NCI-H510A (cell line): ENCODE measurements around the gene COPE.
"Not testable (repeated sequence)": the region's sequence is repeated elsewhere in the genome, so short reads cannot be mapped to it uniquely, and the experiment has no call there.

Experiments used
- DNase-seq: peaks from one replicate; lab custom pipeline; 2025; lab: John Stamatoyannopoulos, UW

The COPE gene

DNA sequence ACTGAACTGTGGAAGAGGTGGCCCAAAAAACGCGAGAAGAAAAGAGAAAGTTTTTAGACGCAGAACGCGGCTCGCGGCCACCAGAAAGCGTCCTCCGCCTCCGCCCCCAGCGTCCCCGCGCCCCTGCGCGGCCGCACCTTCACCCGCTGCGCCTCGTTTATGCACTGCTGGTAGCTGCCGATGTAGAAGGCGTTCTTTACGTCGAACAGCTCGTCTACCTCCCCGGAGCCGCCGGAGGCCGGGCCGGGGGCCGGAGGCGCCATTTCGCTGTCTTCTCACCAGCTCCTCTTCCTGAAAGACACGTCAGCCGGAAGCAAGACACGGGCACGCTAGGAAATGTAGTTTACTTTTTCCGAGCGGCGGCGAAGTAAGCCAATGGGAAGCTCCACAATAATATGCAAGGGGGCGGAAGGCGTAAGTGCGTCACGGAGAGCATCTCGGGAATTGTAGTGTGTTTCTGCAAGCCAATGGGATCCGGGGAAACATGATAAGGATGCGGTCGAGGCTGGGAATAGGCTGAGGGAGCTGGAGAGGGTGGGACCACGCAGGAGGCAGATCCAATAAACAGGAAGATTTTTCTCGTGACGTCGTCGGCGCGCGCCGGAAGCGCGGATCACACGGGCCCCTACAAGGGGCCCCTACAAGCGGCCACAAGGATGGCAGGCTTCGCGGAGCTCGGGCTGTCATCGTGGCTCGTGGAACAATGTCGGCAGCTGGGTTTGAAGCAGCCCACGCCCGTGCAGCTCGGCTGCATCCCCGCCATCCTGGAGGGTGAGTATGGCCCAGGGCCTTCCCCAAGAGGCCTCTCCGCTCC lies at the start of gene COPE, which contains the start of gene DDX49:
Gene COPE, minus strand, starts transcription at position 302 of the 814 bp plus-strand sequence. Its CDS starts 39 bp downstream, at position 263.
Gene DDX49, plus strand, starts transcription at position 630 of the 814 bp plus-strand sequence. Its CDS starts 27 bp downstream, at position 657.
- peak; percentile 99 for DNase-seq

- no peak for DNase-seq
Measured at GRCh38 chr19:18967358-18968146, 48.4 kb upstream of the COPE start.

GRCh38 chr19:18966307-18966706 lies 47.1 kb upstream of the COPE start:
- DNase-seq: no peak

DNA sequence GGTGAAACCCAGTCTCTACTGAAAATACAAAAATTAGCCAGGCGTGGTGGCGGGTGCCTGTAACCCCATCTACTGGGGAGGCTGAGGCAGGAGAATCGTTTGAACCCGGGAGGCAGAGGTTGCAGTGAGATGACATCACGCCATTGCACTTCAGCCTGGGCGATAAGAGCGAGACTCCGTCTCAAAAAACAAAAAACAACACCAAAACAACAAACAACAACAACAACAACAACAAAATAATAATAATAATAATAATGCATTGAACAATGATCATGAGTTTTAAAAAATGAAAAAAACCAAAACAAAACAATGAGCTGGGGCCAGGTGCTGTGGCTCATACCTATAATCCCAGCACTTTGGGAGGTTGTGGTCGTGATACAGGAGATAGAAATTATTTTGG lies 44.9 kb upstream of the COPE start:
- no peak for DNase-seq

- DNase-seq: peak; percentile 44
Measured at GRCh38 chr19:18961767-18962620, 42.8 kb upstream of the COPE start.

DNA sequence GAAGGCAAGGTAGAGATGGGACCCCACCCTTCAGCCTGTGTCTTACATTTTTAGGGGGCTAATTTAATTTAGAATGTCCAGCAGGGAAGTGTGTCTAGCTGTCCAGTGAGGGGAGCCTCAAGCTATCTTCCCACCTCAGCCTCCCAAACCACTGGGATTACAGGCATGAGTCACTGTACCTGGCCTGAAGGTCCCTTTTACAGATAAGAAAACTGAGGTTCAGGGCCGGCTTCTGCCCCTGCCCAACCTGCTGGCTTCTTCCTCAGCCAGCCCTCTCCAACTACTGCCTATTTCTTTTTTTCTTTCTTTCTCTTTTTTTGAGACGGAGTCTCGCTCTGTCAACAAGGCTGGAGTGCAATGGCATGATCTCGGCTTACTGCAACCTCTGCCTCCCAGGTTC lies 41.2 kb upstream of the COPE start:
- no peak for DNase-seq

DNA sequence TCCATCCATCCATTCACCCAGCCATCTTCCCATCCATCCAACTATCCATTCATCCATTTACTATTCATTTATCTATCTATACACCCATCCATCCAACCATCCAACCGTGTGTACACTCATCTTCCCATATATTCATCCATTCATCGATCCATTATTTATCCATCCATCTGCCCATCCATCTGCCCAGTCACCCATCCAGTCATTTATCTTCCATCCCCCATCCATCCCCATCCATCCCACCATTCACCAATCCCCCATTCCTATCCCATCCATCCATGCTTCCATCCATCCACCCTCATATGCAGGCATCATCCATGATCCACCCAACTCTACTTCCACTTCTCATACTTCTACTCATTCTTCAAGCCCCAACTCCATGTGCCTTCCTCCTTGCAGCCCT lies 35.9 kb upstream of the COPE start:
- no peak for DNase-seq

DNA sequence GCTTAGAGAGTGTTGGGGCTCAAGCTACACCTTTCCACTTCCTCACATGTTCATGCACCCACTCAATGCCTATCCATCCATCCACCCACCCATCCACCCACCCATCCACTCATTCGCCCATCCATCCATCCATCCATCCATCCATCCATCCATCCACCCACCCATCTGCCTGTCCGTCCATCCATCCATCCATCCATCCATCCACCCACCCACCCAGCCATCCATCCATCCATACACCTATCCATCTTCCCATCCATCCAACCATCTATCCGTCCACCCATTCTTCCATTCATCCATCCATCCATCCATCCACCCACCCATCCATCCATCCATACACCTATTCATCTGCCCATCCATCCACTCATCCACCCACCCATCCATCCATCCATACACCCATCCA lies 34.9 kb upstream of the COPE start:
- DNase-seq: no peak

DNA sequence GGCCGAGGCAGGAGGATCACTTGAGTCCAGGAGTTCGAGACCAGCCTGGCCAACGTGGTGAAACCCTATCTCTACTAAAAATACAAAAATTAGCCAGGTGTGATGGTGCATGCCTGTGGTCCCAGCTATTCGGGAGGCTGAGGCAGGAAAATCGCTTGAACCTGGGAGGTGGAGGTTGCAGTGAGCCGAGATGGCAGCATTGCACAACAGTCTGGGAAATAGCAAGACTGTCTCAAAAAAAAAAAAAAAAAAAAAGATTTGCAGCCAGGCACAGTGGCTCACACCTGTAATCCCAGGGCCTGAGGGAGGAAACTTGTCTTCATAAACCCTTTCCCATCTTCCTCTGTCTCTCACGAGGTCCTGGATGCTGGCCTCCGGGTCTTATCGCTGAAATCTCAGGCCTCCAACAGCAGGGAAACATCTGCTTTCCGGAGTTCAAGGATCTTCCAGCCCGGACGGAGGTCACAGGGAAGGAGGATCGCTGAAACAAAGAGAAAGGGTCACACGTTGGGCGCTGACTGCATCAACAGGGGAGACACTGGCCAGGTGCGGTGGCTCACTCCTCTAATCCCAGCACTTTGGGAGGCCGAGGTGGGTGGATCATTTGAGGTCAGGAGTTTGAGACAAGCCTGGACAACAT lies 33.3 kb upstream of the COPE start:
- DNase-seq: not testable (repeated sequence)

DNA sequence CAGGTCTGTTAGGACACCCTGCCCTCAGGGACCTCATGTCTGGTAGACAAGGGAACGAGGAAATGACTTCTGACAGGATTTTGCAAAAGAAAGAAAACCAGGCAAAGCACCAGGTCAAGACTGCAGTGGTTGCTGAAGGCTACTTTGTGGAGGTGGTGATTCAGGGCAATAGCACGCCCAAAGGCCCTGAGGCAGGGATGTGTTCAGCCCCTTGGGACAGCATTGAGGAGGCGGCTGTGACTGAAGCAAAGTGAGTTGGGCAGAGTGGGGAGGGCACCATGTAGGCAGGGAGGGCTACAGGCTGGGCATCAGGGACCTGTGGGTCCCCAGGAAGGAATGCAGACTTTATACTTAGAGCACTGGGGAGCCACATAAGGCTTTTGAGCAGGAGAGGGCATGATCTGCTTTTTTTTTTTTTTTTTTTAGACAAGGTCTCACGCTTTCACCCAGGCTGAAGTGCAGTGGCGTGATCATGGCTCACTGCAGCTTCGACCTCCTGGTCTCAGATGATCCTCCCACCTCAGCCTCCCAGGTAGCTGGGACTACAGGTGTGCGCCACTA lies 32.6 kb upstream of the COPE start:
- no peak for DNase-seq

GRCh38 chr19:18949858-18950257 lies 30.7 kb upstream of the COPE start:
- DNase-seq: no peak

DNA sequence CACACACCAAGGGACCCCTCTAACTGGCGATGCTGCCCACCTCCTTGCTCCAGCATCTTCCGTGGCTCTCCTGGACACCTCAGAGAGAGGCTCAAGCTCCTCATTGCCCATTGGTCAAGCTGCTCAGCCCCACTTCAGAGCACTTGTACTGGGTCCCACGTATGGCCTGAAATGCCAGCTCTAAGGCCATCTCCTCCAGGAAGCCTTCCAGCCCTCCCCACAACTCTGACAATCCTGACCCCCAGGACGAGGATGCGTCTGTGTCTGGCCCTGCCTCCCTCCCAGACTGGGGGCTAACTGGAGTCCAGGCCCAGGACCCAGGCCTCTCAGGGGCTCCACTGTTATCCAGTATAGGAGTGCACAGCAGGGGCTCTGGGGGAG lies 29.8 kb upstream of the COPE start:
- no peak for DNase-seq

DNA sequence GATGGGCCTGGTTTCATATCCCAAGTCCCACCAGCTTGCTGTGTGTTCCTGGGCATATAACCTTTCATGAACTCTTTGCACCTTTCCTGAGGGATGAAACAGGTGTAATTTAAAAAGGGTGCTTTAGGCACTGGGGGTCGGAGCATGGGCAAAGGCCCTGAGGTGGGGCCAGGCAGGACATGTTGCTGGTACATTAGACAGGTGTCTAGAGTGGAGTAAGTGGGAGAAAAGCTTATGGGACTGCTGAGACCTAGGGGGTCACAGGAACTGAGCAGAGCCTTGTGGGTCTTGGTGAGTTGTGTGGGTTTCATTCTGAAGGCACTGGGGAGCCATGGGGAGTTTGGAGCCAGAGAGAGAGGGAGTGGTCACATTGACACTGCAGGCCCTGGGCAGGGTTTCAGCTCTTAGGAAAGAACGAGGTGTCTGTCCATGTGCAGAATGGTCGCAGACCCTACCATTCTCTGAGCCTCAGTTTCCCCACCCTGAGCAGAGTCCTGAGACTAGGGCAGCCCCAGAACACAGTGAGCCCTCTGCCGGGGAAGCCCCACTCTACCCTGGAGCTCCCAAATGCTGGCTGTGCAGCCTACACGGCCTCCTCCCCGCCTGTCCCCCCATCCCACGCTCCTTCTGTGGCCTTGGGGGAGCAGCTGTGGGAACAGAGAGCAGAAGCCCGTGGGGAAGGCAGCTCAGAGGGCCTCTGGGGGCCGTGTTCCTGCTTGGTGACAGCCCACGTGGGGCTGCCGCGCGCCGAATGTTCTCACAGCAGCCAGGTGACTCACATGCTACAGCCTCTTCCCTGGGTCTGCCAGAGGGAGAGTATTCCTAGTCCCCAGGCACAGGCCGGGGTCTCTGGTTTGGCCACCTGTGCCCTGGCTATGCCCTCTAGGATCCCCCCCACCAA lies 29.1 kb upstream of the COPE start:
- no peak for DNase-seq

DNA sequence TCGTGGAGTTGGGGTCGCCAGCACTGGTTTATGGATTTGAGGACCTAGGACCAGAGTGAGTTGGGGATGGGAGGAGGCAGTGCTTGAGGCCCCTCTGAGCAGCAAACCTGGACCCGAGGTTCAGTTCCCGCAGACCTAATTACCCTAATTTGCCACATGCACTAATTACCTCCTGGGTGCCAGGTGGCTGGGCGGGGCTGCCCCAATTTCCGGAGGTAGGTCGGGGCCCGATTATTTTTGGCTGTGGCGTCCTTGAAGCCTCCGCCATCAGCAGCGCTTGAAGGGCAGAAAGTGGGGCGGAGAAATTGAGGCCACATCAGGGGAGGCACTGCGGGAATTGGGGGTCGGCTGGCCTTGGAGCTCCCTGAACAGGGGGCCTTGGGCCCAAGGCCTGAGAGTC lies 27.7 kb upstream of the COPE start:
- no peak for DNase-seq

DNA sequence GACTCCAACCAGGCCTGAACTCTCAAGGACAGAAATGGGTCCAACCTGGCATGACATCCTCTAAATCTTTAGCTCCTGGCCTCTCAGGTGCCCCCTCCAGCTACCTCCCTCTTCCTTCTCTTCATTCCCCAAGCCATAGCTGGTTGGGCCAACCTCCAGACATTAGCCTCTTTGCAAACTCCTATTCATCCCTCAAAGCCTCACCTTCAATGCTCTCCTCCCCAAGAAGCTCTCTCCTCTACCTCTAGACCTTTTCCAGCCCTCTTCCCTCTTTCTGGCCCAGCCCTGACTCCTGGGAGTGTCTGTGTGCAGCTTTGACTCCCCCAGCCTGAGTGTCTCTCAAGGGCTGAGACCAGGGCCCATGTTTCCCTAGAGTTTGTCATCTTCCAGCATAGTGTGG lies 27.1 kb upstream of the COPE start:
- no peak for DNase-seq

GRCh38 chr19:18945297-18945696 lies 26.1 kb upstream of the COPE start:
- DNase-seq: no peak

- no peak for DNase-seq
Measured at GRCh38 chr19:18943465-18943864, 24.3 kb upstream of the COPE start.

- no peak for DNase-seq
Measured at GRCh38 chr19:18942692-18943091, 23.5 kb upstream of the COPE start.

DNA sequence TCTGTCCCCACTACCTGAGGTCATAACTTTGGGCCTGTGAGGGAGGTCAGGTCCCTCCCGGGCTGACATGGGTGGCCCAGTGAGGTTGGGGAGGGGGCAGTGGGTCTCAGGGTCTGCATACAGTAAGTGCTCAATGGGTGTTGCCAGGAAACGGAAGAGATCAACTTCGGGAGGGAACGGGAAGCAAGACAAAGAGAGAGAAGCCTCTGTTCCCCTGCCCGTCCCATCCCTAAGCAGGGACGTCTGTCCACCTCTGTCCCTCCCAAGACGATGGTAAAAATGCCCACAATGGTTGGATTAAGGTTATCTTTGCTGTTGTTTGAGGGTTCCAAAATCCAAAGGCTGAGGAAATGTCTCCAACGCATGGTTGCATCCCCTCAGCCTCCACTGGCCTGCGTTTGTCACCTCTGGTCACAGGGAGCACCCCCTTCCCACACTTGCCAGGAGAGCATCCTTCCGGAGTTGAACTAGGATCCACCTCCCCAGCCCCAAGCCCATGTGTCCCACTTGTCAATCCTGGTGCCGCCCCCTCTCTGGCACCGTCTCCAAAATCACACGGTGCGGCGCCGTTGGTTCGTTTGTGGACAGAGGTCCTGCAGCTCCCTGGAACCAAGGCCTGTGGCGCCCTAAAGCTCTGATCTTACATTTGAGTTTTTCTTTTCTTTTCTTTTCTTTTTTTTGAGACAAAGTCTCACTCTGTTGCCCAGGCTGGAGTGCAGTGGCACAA lies 22.6 kb upstream of the COPE start:
- no peak for DNase-seq
